Renal cortex interstitium (tissue), 11 donors: ENCODE measurements around the gene TSPAN3. TPM values are rescaled to one million over a fixed set of nuclear protein-coding genes. Genes with fewer than 3 reads are reported as not detected.

Experiments
- DNase-seq, 11 donors: peaks; one replicate each; pipeline ENCODE4 v3.0.0-alpha.2; 2013; ENCODE audit warnings: low read depth in 9 of 11, low spot score in 4 of 11; ENCODE audit errors: extremely low read depth in 1 of 11
- polyA plus RNA-seq, 3 donors: library from polyadenylated mRNA; unstranded; fragments of 120-200 nt; gene quantifications; one replicate each; pipeline ENCODE4 v1.2.1, GENCODE V29; 2013; ENCODE audit not compliant: insufficient read length in 3 of 3

TSPAN3 gene
- polyA plus RNA-seq, 3 donors: 427 to 498 (median 462) TPM

GRCh38 chr15:77001351-77001750 is 69.6 kb downstream of the TSPAN3 start:
- no peak for DNase-seq

DNA sequence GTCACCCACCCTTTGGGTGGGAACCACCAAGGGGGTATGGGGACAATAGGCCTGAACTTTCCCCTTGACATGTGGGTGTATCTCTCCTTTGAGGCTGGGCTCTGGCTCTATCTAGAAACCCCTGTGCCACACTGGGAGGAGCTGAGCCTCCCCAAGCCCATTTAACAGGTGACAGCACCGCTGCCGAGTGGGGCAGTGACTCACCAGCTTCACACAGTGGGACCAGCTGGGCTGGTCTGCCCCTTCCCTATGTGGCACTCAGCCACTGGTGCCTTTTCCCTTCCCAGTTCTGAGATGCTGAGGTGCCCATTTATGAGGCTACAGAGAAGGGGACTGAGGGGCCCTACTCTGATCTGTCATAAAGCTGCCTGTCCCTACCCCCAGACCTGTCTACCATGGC is 70.9 kb downstream of the TSPAN3 start:
- DNase-seq: no peak

GRCh38 chr15:76998663-76999285 is 72.1 kb downstream of the TSPAN3 start:
- DNase-seq: no peak

DNA sequence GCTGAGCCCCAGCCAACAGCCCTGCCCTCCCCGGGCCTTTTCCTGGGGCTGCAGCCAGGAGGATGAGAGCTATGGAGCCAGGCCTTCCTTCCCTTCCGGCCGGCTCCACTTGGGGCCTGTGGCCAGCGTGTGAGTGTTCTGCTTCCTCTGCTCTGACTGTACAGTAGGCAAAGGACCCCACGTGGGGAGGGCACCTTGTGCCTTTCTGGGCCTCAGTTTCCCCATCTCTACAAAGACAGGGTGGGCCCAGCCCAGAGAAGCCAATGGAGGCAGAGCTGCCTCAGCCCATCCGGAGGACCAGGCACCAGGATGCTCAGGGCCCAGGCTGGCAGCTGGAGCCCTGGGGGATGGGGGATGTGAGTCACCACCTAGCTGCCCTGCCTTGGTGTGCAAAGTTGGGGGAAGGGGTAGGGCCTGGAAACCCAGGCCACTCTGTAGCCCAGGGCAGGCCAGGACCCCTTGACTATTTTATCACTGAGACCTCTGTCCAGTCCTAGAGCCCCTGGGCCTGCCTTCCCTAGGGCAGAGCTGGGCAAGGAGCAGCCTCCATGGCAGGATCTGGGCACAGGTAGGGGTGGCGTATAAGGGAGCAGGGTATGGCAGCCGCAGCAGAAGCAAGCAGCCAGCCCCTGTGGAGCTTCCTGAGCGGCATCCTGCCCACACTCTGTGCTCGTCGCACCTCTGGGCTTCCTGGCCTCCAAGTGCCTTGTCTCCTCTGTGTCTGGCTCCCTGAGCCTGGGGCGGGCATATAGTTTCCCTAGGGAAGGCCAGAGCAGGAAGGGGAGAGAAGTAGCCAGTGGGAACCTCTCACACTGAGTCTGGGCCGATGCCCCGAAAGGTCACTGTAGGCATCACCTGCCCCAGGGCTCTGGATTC is 74.1 kb downstream of the TSPAN3 start:
- DNase-seq: no peak

DNA sequence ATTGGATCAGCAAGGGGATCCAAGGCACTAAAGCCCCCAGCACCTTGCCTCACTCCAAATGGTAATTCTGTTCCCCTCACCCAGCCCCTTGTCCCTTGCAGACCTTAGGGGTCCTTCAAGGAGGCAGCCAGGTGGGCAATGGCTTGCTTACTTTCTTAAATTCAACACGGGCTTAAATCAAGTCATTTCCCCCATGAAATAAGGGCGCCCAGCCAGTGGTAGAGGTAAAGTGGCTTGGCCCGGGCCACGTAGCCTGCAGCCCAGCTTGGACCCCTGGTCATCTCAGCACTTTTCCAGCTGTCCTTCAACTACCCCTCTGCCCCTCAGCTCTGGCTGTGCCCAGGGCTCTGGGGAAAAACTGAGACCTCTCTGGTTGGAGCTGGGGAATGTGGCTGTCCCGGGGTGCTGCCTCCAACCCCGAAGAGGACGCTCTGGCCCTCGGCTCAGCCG is 74.8 kb downstream of the TSPAN3 start:
- DNase-seq: no peak

- DNase-seq: no peak
Measured at GRCh38 chr15:76994971-76995945, 75.7 kb downstream of the TSPAN3 start, which contains the start of gene PSTPIP1. Gene PSTPIP1, plus strand, starts transcription at chr15:76995126. Its CDS starts 448 bp downstream, at chr15:76995574.

DNA sequence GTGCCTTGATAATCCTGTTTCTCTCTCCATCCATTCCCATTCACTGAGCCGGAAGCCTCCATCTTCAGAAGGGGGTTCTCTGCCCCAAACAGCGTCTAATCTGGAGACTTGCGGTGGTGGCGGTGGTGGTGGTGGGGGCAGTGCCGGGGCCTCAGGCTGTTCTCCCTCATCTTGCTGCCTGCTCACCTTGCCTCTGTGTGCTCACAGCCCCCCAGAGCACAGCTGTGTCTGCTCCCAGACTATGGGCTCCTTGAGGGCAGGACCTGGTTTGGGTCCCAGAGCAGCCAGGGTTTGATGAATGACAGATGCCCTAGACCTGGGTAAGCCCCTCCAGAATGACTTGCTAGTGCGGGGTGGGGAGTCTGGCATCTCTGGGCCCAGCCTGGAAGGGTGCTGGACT is 76.4 kb downstream of the TSPAN3 start:
- DNase-seq: no peak

GRCh38 chr15:76994001-76994400 is 76.9 kb downstream of the TSPAN3 start:
- DNase-seq: no peak

- DNase-seq: no peak
Measured at GRCh38 chr15:76993114-76993725, 77.7 kb downstream of the TSPAN3 start.

- no peak for DNase-seq
Measured at GRCh38 chr15:76991741-76992645, 78.9 kb downstream of the TSPAN3 start.

Other genes starting within 250 kb of the TSPAN3 start
- gene SCAPER, start 165.8 kb downstream of the TSPAN3 start, polyA plus RNA-seq: 10 to 100 TPM; 23.1 to 27.5 (median 27.1) TPM
- 100 to 1,000 TPM; 200 to 239 (median 201) TPM for gene RCN2, start 139.4 kb downstream of the TSPAN3 start, polyA plus RNA-seq
- gene PSTPIP1, start 76.0 kb downstream of the TSPAN3 start, polyA plus RNA-seq: 1 to 10 TPM; 1.0 to 1.7 (median 1.0) TPM